OCI-LY7 (cell line): ENCODE measurements around the gene MYH10.

Source experiments
- EZH2phosphoT487 ChIP-seq: fragments of 200-600 bp; sonication (generic); IDR thresholded peaks from 2 replicates; pipeline ENCODE4 v1.6.1; 2018; ENCODE audit warnings: low read depth, borderline replicate concordance, mild to moderate bottlenecking, mixed run types, antibody characterized with exemption, low read length, moderate library complexity, mixed read lengths
- TF ChIP-seq, protein P1 (sequence below): fragments of 200-600 bp; sonication (generic); conservative IDR thresholded peaks from 2 replicates; pipeline ENCODE4 v1.5.1; 2014; ENCODE audit warnings: mild to moderate bottlenecking, antibody characterized with exemption, low read length, moderate library complexity, mixed read lengths

DNA sequence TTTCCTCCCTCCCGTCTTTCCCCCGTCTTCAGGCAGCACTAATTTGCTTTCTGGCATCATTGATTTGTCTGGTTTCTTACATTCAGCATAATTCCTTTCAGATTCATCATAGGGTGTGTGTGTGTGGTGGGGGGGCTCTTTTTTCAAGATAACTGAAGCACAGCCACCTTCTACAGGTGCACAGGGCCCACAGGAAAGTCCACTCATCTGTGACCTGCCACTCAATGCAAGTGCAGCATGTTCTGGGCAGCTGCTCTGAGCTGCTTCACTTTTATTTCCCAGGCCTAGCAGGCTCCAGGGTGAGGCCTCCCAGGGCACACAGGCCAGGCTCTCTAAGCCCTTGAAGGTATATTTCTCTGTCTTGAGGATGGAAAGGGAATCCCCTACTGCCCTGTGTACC lies 35.2 kb upstream of the MYH10 start:
- TF ChIP-seq, protein P1, sequence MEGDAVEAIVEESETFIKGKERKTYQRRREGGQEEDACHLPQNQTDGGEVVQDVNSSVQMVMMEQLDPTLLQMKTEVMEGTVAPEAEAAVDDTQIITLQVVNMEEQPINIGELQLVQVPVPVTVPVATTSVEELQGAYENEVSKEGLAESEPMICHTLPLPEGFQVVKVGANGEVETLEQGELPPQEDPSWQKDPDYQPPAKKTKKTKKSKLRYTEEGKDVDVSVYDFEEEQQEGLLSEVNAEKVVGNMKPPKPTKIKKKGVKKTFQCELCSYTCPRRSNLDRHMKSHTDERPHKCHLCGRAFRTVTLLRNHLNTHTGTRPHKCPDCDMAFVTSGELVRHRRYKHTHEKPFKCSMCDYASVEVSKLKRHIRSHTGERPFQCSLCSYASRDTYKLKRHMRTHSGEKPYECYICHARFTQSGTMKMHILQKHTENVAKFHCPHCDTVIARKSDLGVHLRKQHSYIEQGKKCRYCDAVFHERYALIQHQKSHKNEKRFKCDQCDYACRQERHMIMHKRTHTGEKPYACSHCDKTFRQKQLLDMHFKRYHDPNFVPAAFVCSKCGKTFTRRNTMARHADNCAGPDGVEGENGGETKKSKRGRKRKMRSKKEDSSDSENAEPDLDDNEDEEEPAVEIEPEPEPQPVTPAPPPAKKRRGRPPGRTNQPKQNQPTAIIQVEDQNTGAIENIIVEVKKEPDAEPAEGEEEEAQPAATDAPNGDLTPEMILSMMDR, result no peak
- no peak for TF ChIP-seq EZH2phosphoT487
